Activated T-helper 1 cell treated with anti-CD3 and anti-CD28 coated beads, Interleukin-12 subunit alpha, Interleukin-12 subunit beta, Interleukin-2, Interleukin-4 antibody, amounts not matched to agents 30 ng/mL and 10 ng/mL and 1 ng/mL, durations not matched to agents 14 hours and 24 hours and 36 hours (primary cell): ENCODE results near the gene ACSS1. TPM values are rescaled to one million over a fixed set of nuclear protein-coding genes. Genes with fewer than 3 reads are reported as not detected.

ENCODE experiments used
- DNase-seq: peaks from one replicate; pipeline ENCODE4 v3.0.0; 2021; ENCODE audit warnings: low spot score
- H3K27ac Mint-ChIP-seq: one replicate; pipeline ENCODE4 v1.8.0; 2021; ENCODE audit warnings: mild to moderate bottlenecking, mixed read lengths
- H3K27me3 Mint-ChIP-seq: one replicate; pipeline ENCODE4 v1.8.0; 2022; ENCODE audit warnings: mild to moderate bottlenecking, moderate library complexity, mixed read lengths; ENCODE audit not compliant: insufficient read depth
- H3K36me3 Mint-ChIP-seq: one replicate; pipeline ENCODE4 v1.8.0; 2021; ENCODE audit warnings: low read depth, mixed read lengths
- H3K4me1 Mint-ChIP-seq: one replicate; pipeline ENCODE4 v1.8.0; 2021; ENCODE audit warnings: low read depth, mixed read lengths
- H3K4me3 Mint-ChIP-seq: one replicate; pipeline ENCODE4 v1.8.0; 2021; ENCODE audit warnings: mild to moderate bottlenecking, moderate library complexity, mixed read lengths
- H3K9me3 Mint-ChIP-seq: one replicate; pipeline ENCODE4 v1.8.0; 2021; ENCODE audit warnings: mixed read lengths
- intact Hi-C: fragments of 100-400 bp; cut with micrococcal nuclease; formaldehyde crosslinking; loops from one replicate; pipeline ENCODE4 v1.15.1; 2024
- total RNA-seq: library from RNA; stranded (reverse); gene quantifications from 2 replicates; pipeline ENCODE4 v1.2.3, GENCODE V29; 2022

ACSS1 gene
- total RNA-seq, 1 donor from 2014 or later, result 11.7 TPM

GRCh38 chr20:25073544-25073943, 15.6 kb upstream of the ACSS1 start:
- no peaks in the 10 kb centered on the region for H3K9me3 Mint-ChIP-seq
- H3K36me3 Mint-ChIP-seq, result no peaks in the 10 kb centered on the region
- no peak for DNase-seq
- no peak overlapping the region for H3K27ac Mint-ChIP-seq
- H3K4me1 Mint-ChIP-seq, result no peaks in the 10 kb centered on the region
- no peak overlapping the region for H3K4me3 Mint-ChIP-seq
- peaks cover 64% of the 10 kb centered on the region for H3K27me3 Mint-ChIP-seq
- intact Hi-C loops, result no loop called here

- intact Hi-C loops, result no loop called here
- Mint-ChIP-seq H3K9me3 (no peaks in the 10 kb centered on the region), H3K4me1 (no peaks in the 10 kb centered on the region), H3K36me3 (no peaks in the 10 kb centered on the region), H3K4me3 (no peak overlapping the region), H3K27me3 (peaks cover 60% of the 10 kb centered on the region), H3K27ac (no peak overlapping the region)
- DNase-seq, result no peak
Observed at GRCh38 chr20:25072226-25072811, 14.4 kb upstream of the ACSS1 start.

GRCh38 chr20:25071734-25072133, 13.8 kb upstream of the ACSS1 start:
- H3K27me3 Mint-ChIP-seq, result peaks cover 57% of the 10 kb centered on the region

GRCh38 chr20:25070821-25071473, 13.0 kb upstream of the ACSS1 start:
- H3K27me3 Mint-ChIP-seq, result peaks cover 59% of the 10 kb centered on the region
- no peak for DNase-seq
- H3K4me3 Mint-ChIP-seq, result no peak overlapping the region
- H3K36me3 Mint-ChIP-seq, result no peaks in the 10 kb centered on the region
- H3K27ac Mint-ChIP-seq, result no peak overlapping the region
- H3K9me3 Mint-ChIP-seq, result no peaks in the 10 kb centered on the region
- H3K4me1 Mint-ChIP-seq, result peaks cover 1% of the 10 kb centered on the region
- intact Hi-C loops, result no loop called here

More at GRCh38 chr20:25071734-25072133, 13.8 kb upstream of the ACSS1 start:
- Mint-ChIP-seq H3K27ac (no peak overlapping the region), H3K9me3 (no peaks in the 10 kb centered on the region), H3K36me3 (no peaks in the 10 kb centered on the region), H3K4me1 (no peaks in the 10 kb centered on the region), H3K4me3 (no peak overlapping the region)
- intact Hi-C loops, result no loop called here
- DNase-seq, result no peak

GRCh38 chr20:25067102-25067987, 9.4 kb upstream of the ACSS1 start:
- DNase-seq, result no peak
- no peak overlapping the region for H3K4me3 Mint-ChIP-seq
- no peaks in the 10 kb centered on the region for H3K9me3 Mint-ChIP-seq
- H3K36me3 Mint-ChIP-seq, result no peaks in the 10 kb centered on the region
- peaks cover 54% of the 10 kb centered on the region for H3K27me3 Mint-ChIP-seq
- intact Hi-C loops, result no loop called here
- no peak overlapping the region for H3K27ac Mint-ChIP-seq
- peaks cover 4% of the 10 kb centered on the region for H3K4me1 Mint-ChIP-seq

GRCh38 chr20:25066386-25066785, 8.4 kb upstream of the ACSS1 start:
- no peak overlapping the region for H3K27ac Mint-ChIP-seq
- H3K4me3 Mint-ChIP-seq, result no peak overlapping the region
- intact Hi-C loops, result no loop called here
- peaks cover 4% of the 10 kb centered on the region for H3K4me1 Mint-ChIP-seq
- no peaks in the 10 kb centered on the region for H3K9me3 Mint-ChIP-seq
- no peak for DNase-seq
- peaks cover 53% of the 10 kb centered on the region for H3K27me3 Mint-ChIP-seq
- H3K36me3 Mint-ChIP-seq, result no peaks in the 10 kb centered on the region

- Mint-ChIP-seq H3K27ac (no peak overlapping the region), H3K9me3 (no peaks in the 10 kb centered on the region), H3K27me3 (peaks cover 53% of the 10 kb centered on the region), H3K4me3 (no peak overlapping the region), H3K36me3 (no peaks in the 10 kb centered on the region), H3K4me1 (peaks cover 4% of the 10 kb centered on the region)
- intact Hi-C loops, result loop anchor here (1.0 to 2.0 kb wide), 4 partner anchors 8 to 116 kb away; partner anchors contain the start of gene CST7
- DNase-seq, result peak; percentile 21
Observed at GRCh38 chr20:25065625-25066338, 7.8 kb upstream of the ACSS1 start.

- no peaks in the 10 kb centered on the region for H3K9me3 Mint-ChIP-seq
- no peak overlapping the region for H3K27ac Mint-ChIP-seq
- intact Hi-C loops, result loop anchor here (1.0 to 2.0 kb wide), 4 partner anchors 8 to 116 kb away; partner anchors contain the start of gene CST7
- H3K27me3 Mint-ChIP-seq, result peaks cover 56% of the 10 kb centered on the region
- H3K4me1 Mint-ChIP-seq, result peaks cover 4% of the 10 kb centered on the region
- no peak overlapping the region for H3K4me3 Mint-ChIP-seq
- H3K36me3 Mint-ChIP-seq, result no peaks in the 10 kb centered on the region
- no peak for DNase-seq
Observed at GRCh38 chr20:25065072-25065624, 7.2 kb upstream of the ACSS1 start.

GRCh38 chr20:25064561-25065071, 6.7 kb upstream of the ACSS1 start:
- Mint-ChIP-seq H3K4me1 (peaks cover 4% of the 10 kb centered on the region), H3K27ac (no peak overlapping the region), H3K4me3 (no peak overlapping the region), H3K36me3 (no peaks in the 10 kb centered on the region), H3K9me3 (no peaks in the 10 kb centered on the region), H3K27me3 (peaks cover 53% of the 10 kb centered on the region)
- no peak for DNase-seq
- intact Hi-C loops, result loop anchor here (1.0 to 2.0 kb wide), 4 partner anchors 7 to 115 kb away; partner anchors contain the start of gene CST7

GRCh38 chr20:25063981-25064380, 6.0 kb upstream of the ACSS1 start:
- Mint-ChIP-seq H3K27me3 (peaks cover 48% of the 10 kb centered on the region), H3K4me1 (peaks cover 6% of the 10 kb centered on the region), H3K36me3 (no peaks in the 10 kb centered on the region), H3K27ac (no peak overlapping the region), H3K9me3 (no peaks in the 10 kb centered on the region), H3K4me3 (no peak overlapping the region)
- DNase-seq, result no peak
- intact Hi-C loops, result loop anchor here (2.0 kb wide), 1 partner anchor 115 kb away; no protein-coding TSS in a partner anchor

- no peaks in the 10 kb centered on the region for H3K36me3 Mint-ChIP-seq
- no peak for DNase-seq
- intact Hi-C loops, result no loop called here
- H3K9me3 Mint-ChIP-seq, result no peaks in the 10 kb centered on the region
- H3K27ac Mint-ChIP-seq, result no peak overlapping the region
- H3K27me3 Mint-ChIP-seq, result peaks cover 47% of the 10 kb centered on the region
- peaks cover 10% of the 10 kb centered on the region for H3K4me1 Mint-ChIP-seq
- H3K4me3 Mint-ChIP-seq, result no peak overlapping the region
Observed at GRCh38 chr20:25063546-25063945, 5.6 kb upstream of the ACSS1 start.

- no peak for DNase-seq
- no peak overlapping the region for H3K27ac Mint-ChIP-seq
- H3K36me3 Mint-ChIP-seq, result no peaks in the 10 kb centered on the region
- H3K9me3 Mint-ChIP-seq, result no peaks in the 10 kb centered on the region
- H3K4me1 Mint-ChIP-seq, result peaks cover 10% of the 10 kb centered on the region
- no peak overlapping the region for H3K4me3 Mint-ChIP-seq
- H3K27me3 Mint-ChIP-seq, result peaks cover 43% of the 10 kb centered on the region
- intact Hi-C loops, result no loop called here
Observed at GRCh38 chr20:25062841-25063240, 4.9 kb upstream of the ACSS1 start.
